Glomerular endothelial cell (primary cell): ENCODE data around the gene BCAS3. TPM values are rescaled to one million over a fixed set of nuclear protein-coding genes. Genes with fewer than 3 reads are reported as not detected.
"Not testable (repeated sequence)": the region's sequence is repeated elsewhere in the genome, so short reads cannot be mapped to it uniquely, and the experiment has no call there.

Experiments
- DNase-seq: peaks from one replicate; pipeline ENCODE4 v3.0.0-alpha.2; 2011; ENCODE audit warnings: low read depth, low spot score; ENCODE audit errors: extremely low read depth
- total RNA-seq: library from RNA; depleted of rRNA; stranded (reverse); fragments of >200 nt; gene quantifications from 2 replicates; pipeline ENCODE4 v1.2.3, GENCODE V29; 2015

BCAS3 gene
- total RNA-seq, 1 donor from 2014 or later: 52.3 TPM

GRCh38 chr17:61143026-61143425 lies 465.4 kb downstream of the BCAS3 start:
- no peak for DNase-seq

- DNase-seq: no peak
These were observed 466.5 kb downstream of the BCAS3 start for GRCh38 chr17:61144137-61144536.

GRCh38 chr17:61144617-61145564 lies 467.2 kb downstream of the BCAS3 start:
- DNase-seq: no peak

- DNase-seq: not testable (repeated sequence)
These were observed 469.2 kb downstream of the BCAS3 start for GRCh38 chr17:61146833-61147232.

GRCh38 chr17:61149106-61149825 lies 471.6 kb downstream of the BCAS3 start:
- DNase-seq: no peak

- DNase-seq: no peak
These were observed 472.3 kb downstream of the BCAS3 start for GRCh38 chr17:61149862-61150362.

- no peak for DNase-seq
These were observed 473.1 kb downstream of the BCAS3 start for GRCh38 chr17:61150686-61151299.

GRCh38 chr17:61152898-61153297 lies 475.2 kb downstream of the BCAS3 start:
- no peak for DNase-seq

- DNase-seq: no peak
These were observed 478.1 kb downstream of the BCAS3 start for GRCh38 chr17:61155590-61156237.

- DNase-seq: no peak
These were observed 479.7 kb downstream of the BCAS3 start for GRCh38 chr17:61157246-61157886.

- no peak for DNase-seq
These were observed 480.7 kb downstream of the BCAS3 start for GRCh38 chr17:61158376-61158775.

- no peak for DNase-seq
These were observed 481.7 kb downstream of the BCAS3 start for GRCh38 chr17:61159221-61159814.

- DNase-seq: no peak
These were observed 482.6 kb downstream of the BCAS3 start for GRCh38 chr17:61160204-61160603.

- no peak for DNase-seq
These were observed 483.3 kb downstream of the BCAS3 start for GRCh38 chr17:61160789-61161445.

- no peak for DNase-seq
These were observed 484.0 kb downstream of the BCAS3 start for GRCh38 chr17:61161615-61162134.

- no peak for DNase-seq
These were observed 486.9 kb downstream of the BCAS3 start for GRCh38 chr17:61164517-61164916.

- no peak for DNase-seq
These were observed 489.4 kb downstream of the BCAS3 start for GRCh38 chr17:61167075-61167474.

- DNase-seq: no peak
These were observed 490.9 kb downstream of the BCAS3 start for GRCh38 chr17:61168506-61168905.

- DNase-seq: no peak
These were observed 496.7 kb downstream of the BCAS3 start for GRCh38 chr17:61174310-61174709.
